Natural killer cell (primary cell): Measurements from ENCODE around the gene DGCR2. TPM values are rescaled to one million over a fixed set of nuclear protein-coding genes. Genes with fewer than 3 reads are reported as not detected.
"Not testable (repeated sequence)": the region's sequence is repeated elsewhere in the genome, so short reads cannot be mapped to it uniquely, and the experiment has no call there.

Experiments
- ATAC-seq, 3 donors: fragments of 150-1000 bp in 2 of 3; fragments of 200-7000 bp in 1 of 3; cut with Tn5 transposase; 1 replicate in 1 of 3; 2 replicates in 2 of 3; pipeline ENCODE4 v1.10.0; 2021; ENCODE audit warnings: mild to moderate bottlenecking in 2 of 3, moderate library complexity in 2 of 3
- DNase-seq, 2 donors: peaks; one replicate each; pipeline versions ENCODE4 v3.0.0 to v3.0.0-alpha.2; 2013 to 2021; ENCODE audit warnings: mixed read lengths in 1 of 2
- H3K27ac ChIP-seq: one replicate; pipeline ENCODE4 v1.5.1; 2013; ENCODE audit warnings: mild to moderate bottlenecking, low read length
- H3K27me3 ChIP-seq: one replicate; pipeline ENCODE4 v1.6.1; 2013; ENCODE audit warnings: low read length; ENCODE audit not compliant: control insufficient read depth, insufficient read depth
- H3K36me3 ChIP-seq: one replicate; pipeline ENCODE4 v1.6.1; 2013; ENCODE audit warnings: low read length; ENCODE audit not compliant: control insufficient read depth, insufficient read depth
- H3K4me1 ChIP-seq: one replicate; pipeline ENCODE4 v1.6.1; 2013; ENCODE audit warnings: low read length; ENCODE audit not compliant: control insufficient read depth, insufficient read depth
- H3K4me3 ChIP-seq: one replicate; pipeline ENCODE4 v1.5.1; 2013; ENCODE audit warnings: low read length
- H3K9me3 ChIP-seq: one replicate; pipeline ENCODE4 v1.6.1; 2013; ENCODE audit warnings: low read length; ENCODE audit not compliant: control insufficient read depth, insufficient read depth
- H3K27ac Mint-ChIP-seq, 2 donors: one replicate each; pipeline ENCODE4 v1.8.0; 2022; ENCODE audit warnings: mild to moderate bottlenecking in 2 of 2, mixed read lengths in 2 of 2, moderate library complexity in 1 of 2
- H3K27me3 Mint-ChIP-seq, 2 donors: one replicate each; pipeline ENCODE4 v1.8.0; 2022; ENCODE audit warnings: low read depth in 2 of 2, mixed read lengths in 2 of 2
- H3K36me3 Mint-ChIP-seq: one replicate; pipeline ENCODE4 v1.8.0; 2022; ENCODE audit warnings: mixed read lengths
- H3K4me1 Mint-ChIP-seq, 2 donors: one replicate each; pipeline ENCODE4 v1.8.0; 2022; ENCODE audit warnings: mixed read lengths in 2 of 2
- H3K4me3 Mint-ChIP-seq: one replicate; pipeline ENCODE4 v1.8.0; 2022; ENCODE audit warnings: mild to moderate bottlenecking, moderate library complexity, mixed read lengths
- H3K9me3 Mint-ChIP-seq, 2 donors: one replicate each; pipeline ENCODE4 v1.8.0; 2022; ENCODE audit warnings: mixed read lengths in 2 of 2
- WGBS: methylation state at CpG from one replicate; pipeline ENCODE4 v1.1.7; 2013; ENCODE audit warnings: missing lambda C conversion rate; ENCODE audit not compliant: insufficient coverage; 5-methylcytosine and 5-hydroxymethylcytosine counted together
- intact Hi-C: fragments of 100-400 bp; cut with micrococcal nuclease; formaldehyde crosslinking; loops from one replicate; pipeline ENCODE4 v1.14.2; 2022
- total RNA-seq, 4 donors: library from RNA; stranded (reverse); fragments of 120-200 nt in 1 of 4; gene quantifications; one replicate each; pipeline versions ENCODE4 v1.2.3 to v1.2.4, GENCODE V29; 2013 to 2022
- TF ChIP-seq, protein P1 (sequence below): fragments of 200-600 bp; IDR thresholded peaks from one replicate; pipeline ENCODE4 v1.8.0; 2022; ENCODE audit warnings: antibody characterized with exemption

The DGCR2 gene
- total RNA-seq, 3 donors from 2014 or later (not counting 1 experiment from before 2014, with no cell fraction given): 27.5 to 44.1 (median 41.3) TPM

- H3K4me3 Mint-ChIP-seq: no peak overlapping the region
- DNase-seq (no peak), ATAC-seq (no peak)
- no peaks in the 10 kb centered on the region for H3K4me1 Mint-ChIP-seq
- H3K4me3 ChIP-seq: no peak overlapping the region
- H3K27ac Mint-ChIP-seq: no peak overlapping the region
- TF ChIP-seq, protein P1, sequence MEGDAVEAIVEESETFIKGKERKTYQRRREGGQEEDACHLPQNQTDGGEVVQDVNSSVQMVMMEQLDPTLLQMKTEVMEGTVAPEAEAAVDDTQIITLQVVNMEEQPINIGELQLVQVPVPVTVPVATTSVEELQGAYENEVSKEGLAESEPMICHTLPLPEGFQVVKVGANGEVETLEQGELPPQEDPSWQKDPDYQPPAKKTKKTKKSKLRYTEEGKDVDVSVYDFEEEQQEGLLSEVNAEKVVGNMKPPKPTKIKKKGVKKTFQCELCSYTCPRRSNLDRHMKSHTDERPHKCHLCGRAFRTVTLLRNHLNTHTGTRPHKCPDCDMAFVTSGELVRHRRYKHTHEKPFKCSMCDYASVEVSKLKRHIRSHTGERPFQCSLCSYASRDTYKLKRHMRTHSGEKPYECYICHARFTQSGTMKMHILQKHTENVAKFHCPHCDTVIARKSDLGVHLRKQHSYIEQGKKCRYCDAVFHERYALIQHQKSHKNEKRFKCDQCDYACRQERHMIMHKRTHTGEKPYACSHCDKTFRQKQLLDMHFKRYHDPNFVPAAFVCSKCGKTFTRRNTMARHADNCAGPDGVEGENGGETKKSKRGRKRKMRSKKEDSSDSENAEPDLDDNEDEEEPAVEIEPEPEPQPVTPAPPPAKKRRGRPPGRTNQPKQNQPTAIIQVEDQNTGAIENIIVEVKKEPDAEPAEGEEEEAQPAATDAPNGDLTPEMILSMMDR: no peak
- H3K36me3 Mint-ChIP-seq: no peaks in the 10 kb centered on the region
- H3K9me3 Mint-ChIP-seq: no peaks in the 10 kb centered on the region
- WGBS: 97% methylated on average over 4 of the region's 5 CpGs
- no peaks in the 10 kb centered on the region for H3K4me1 ChIP-seq
- no peak overlapping the region for H3K27ac ChIP-seq
- no peaks in the 10 kb centered on the region for H3K36me3 ChIP-seq
- no peaks in the 10 kb centered on the region for H3K27me3 ChIP-seq
- H3K27me3 Mint-ChIP-seq: peaks cover 6 to 8% of the 10 kb centered on the region in 2 donors
- intact Hi-C loops: no loop called here
- no peaks in the 10 kb centered on the region for H3K9me3 ChIP-seq
Measured at GRCh38 chr22:19012308-19012986, 109.8 kb downstream of the DGCR2 start.

GRCh38 chr22:19011611-19012010, 110.6 kb downstream of the DGCR2 start:
- H3K27me3 Mint-ChIP-seq, H3K27ac Mint-ChIP-seq, H3K9me3 Mint-ChIP-seq, H3K4me1 Mint-ChIP-seq, H3K36me3 ChIP-seq, H3K4me1 ChIP-seq, ATAC-seq, H3K4me3 Mint-ChIP-seq, H3K4me3 ChIP-seq, intact Hi-C loops, H3K9me3 ChIP-seq, H3K36me3 Mint-ChIP-seq, H3K27me3 ChIP-seq, H3K27ac ChIP-seq, DNase-seq: not testable (repeated sequence)
- WGBS: 90% methylated on average over 8 of the region's 9 CpGs

GRCh38 chr22:19011075-19011474, 111.1 kb downstream of the DGCR2 start:
- DNase-seq: no peak
- no peak overlapping the region for H3K27ac Mint-ChIP-seq
- TF ChIP-seq, protein P1: no peak
- ATAC-seq: no peak
- H3K27me3 Mint-ChIP-seq: peaks cover 6 to 8% of the 10 kb centered on the region in 2 donors
- intact Hi-C loops: no loop called here
- H3K4me3 ChIP-seq: no peak overlapping the region
- H3K4me1 Mint-ChIP-seq: no peaks in the 10 kb centered on the region
- no peaks in the 10 kb centered on the region for H3K4me1 ChIP-seq
- no peak overlapping the region for H3K27ac ChIP-seq
- H3K4me3 Mint-ChIP-seq: no peak overlapping the region
- WGBS: no CpG with 5 or more reads among the region's 2 CpGs
- H3K9me3 Mint-ChIP-seq: no peaks in the 10 kb centered on the region
- peaks cover 3% of the 10 kb centered on the region for H3K27me3 ChIP-seq
- H3K36me3 Mint-ChIP-seq: no peaks in the 10 kb centered on the region
- no peaks in the 10 kb centered on the region for H3K36me3 ChIP-seq
- no peaks in the 10 kb centered on the region for H3K9me3 ChIP-seq

DNA sequence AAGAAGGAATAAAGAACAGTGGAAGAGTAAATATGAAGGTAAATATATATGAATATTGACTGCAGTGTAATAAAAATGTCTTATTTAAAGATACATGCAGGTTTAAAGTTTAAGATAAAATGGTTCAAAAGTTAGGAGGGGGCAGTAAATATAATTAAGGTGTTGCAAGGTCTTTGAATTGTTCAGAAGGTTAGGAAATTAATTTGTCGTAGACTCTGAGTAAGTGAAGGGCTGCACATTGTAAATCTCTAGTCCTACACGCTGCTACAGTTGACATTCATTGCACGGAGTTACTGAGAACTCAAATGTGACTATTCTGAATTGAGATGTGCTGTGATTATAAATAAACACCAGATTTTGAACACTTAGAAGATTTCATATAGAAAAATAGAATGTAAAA, 116.3 kb downstream of the DGCR2 start:
- H3K27me3 ChIP-seq: peaks cover 4% of the 10 kb centered on the region
- intact Hi-C loops: no loop called here

More for the DNA sequence above, 116.3 kb downstream of the DGCR2 start:
- H3K27ac Mint-ChIP-seq: no peak overlapping the region
- DNase-seq (no peak), ATAC-seq (no peak)
- TF ChIP-seq, protein P1: no peak
- no peaks in the 10 kb centered on the region for H3K36me3 Mint-ChIP-seq
- 94% methylated on average over 1 of the region's 3 CpGs for WGBS
- H3K9me3 ChIP-seq: no peaks in the 10 kb centered on the region
- H3K27me3 Mint-ChIP-seq: peaks cover 9 to 21% of the 10 kb centered on the region in 2 donors
- H3K4me1 Mint-ChIP-seq: no peaks in the 10 kb centered on the region
- H3K4me3 ChIP-seq: no peak overlapping the region
- H3K36me3 ChIP-seq: no peaks in the 10 kb centered on the region
- H3K4me3 Mint-ChIP-seq: no peak overlapping the region
- no peak overlapping the region for H3K27ac ChIP-seq
- no peaks in the 10 kb centered on the region for H3K9me3 Mint-ChIP-seq
- no peaks in the 10 kb centered on the region for H3K4me1 ChIP-seq
